ENCODE data around the gene STAMBP.

Gene STAMBP

DNA sequence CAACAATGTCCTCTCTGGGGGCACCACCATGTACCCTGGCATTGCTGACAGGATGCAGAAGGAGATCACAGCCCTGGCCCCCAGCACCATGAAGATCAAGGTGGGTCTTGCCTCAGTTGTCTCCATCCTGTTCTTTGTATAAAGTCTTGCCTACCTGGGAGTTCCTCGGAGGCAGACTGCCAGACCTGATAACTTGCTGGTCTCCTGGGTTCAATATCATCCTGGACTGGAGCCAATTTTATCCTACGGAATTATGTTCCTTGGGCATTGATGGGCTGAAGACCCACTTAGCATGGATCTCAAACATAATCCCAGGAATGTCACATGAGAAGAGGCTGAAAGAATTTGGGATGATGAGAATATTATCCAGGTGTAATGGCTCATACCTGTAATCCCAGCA is 87.9 kb downstream of the STAMBP start:
- Histone ChIP-seq H3K9me3 (ENCODE audit: control insufficient read depth in 1 of 2, low read length in 2 of 2) (no peaks in the 10 kb centered on the region), H3K27ac (ENCODE audit: low read depth, low read length) (no peak overlapping the region), H3K4me3 (ENCODE audit: low read depth in 1 of 2, low read length in 2 of 2) (no peak overlapping the region), H3K27me3 (ENCODE audit: control insufficient read depth in 1 of 2, insufficient read depth in 2 of 2, low read length in 2 of 2) (no peaks in the 10 kb centered on the region), H3K4me1 (ENCODE audit: control insufficient read depth in 1 of 2, insufficient read depth in 2 of 2, low read length in 2 of 2) (no peaks in the 10 kb centered on the region), H3K9ac (ENCODE audit: low read depth in 1 of 2, low read length in 2 of 2) (no peak overlapping the region), H3K36me3 (ENCODE audit: control insufficient read depth in 1 of 2, insufficient read depth in 2 of 2, low read length in 2 of 2) (no peaks in the 10 kb centered on the region)

DNA sequence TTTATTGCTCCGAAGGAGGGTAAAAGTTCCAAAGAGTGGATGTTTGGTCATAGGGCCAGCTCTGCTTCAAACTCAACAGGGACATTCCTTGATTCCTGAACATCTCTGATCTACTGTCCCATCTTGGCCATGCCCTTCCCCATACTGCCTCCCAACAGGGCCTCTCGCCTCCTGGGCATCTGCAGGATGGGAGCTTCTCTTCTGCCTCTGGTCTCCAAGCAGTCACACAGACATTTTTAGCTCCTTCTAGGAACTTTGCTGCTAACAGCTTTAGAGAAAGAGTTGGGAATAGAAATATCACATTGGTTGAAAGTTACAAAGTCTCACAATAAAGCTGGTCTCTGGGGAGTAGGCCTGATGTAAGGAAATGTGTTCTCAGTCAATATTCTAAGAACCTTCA is 88.5 kb downstream of the STAMBP start:
- Histone ChIP-seq H3K36me3 (ENCODE audit: control insufficient read depth in 1 of 2, insufficient read depth in 2 of 2, low read length in 2 of 2) (no peaks in the 10 kb centered on the region), H3K27ac (ENCODE audit: low read depth, low read length) (no peak overlapping the region)

DNA sequence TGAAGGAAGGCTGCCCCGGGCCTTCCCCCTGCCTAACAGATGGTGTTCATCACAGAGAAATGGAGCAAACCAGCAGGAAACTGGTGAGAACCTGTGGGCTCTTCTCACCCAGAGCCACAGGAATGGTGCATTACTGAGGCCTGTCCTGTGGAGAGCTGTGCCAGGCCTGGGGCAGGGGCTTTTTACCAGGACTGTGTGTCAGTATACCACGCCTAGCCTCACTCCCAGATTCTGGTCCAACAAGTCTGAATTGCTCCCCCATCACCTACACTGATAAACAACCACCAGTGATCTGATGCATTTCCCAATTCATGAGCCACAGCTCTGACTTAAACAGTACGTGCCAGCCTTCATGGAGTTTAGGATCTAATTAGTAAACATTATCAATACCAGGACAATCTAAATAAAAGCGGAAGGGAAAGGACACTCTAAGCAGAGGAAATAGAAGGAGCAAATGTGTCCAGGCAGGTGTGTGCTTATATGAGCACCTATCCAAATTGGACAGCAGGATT is 89.0 kb downstream of the STAMBP start:
- Histone ChIP-seq H3K36me3 (ENCODE audit: control insufficient read depth in 1 of 2, insufficient read depth in 2 of 2, low read length in 2 of 2) (no peaks in the 10 kb centered on the region), H3K27ac (ENCODE audit: low read depth, low read length) (no peak overlapping the region), H3K4me1 (ENCODE audit: control insufficient read depth in 1 of 2, insufficient read depth in 2 of 2, low read length in 2 of 2) (no peaks in the 10 kb centered on the region), H3K9me3 (ENCODE audit: control insufficient read depth in 1 of 2, low read length in 2 of 2) (no peaks in the 10 kb centered on the region), H3K9ac (ENCODE audit: low read depth in 1 of 2, low read length in 2 of 2) (no peak overlapping the region), H3K4me3 (ENCODE audit: low read depth in 1 of 2, low read length in 2 of 2) (no peak overlapping the region), H3K27me3 (ENCODE audit: control insufficient read depth in 1 of 2, insufficient read depth in 2 of 2, low read length in 2 of 2) (no peaks in the 10 kb centered on the region)

More for the DNA sequence above, 88.5 kb downstream of the STAMBP start:
- H3K27me3 ChIP-seq (ENCODE audit: control insufficient read depth in 1 of 2, insufficient read depth in 2 of 2, low read length in 2 of 2) = no peaks in the 10 kb centered on the region
- no peak overlapping the region for H3K9ac ChIP-seq (ENCODE audit: low read depth in 1 of 2, low read length in 2 of 2)
- no peaks in the 10 kb centered on the region for H3K9me3 ChIP-seq (ENCODE audit: control insufficient read depth in 1 of 2, low read length in 2 of 2)
- no peaks in the 10 kb centered on the region for H3K4me1 ChIP-seq (ENCODE audit: control insufficient read depth in 1 of 2, insufficient read depth in 2 of 2, low read length in 2 of 2)
- no peak overlapping the region for H3K4me3 ChIP-seq (ENCODE audit: low read depth in 1 of 2, low read length in 2 of 2)

DNA sequence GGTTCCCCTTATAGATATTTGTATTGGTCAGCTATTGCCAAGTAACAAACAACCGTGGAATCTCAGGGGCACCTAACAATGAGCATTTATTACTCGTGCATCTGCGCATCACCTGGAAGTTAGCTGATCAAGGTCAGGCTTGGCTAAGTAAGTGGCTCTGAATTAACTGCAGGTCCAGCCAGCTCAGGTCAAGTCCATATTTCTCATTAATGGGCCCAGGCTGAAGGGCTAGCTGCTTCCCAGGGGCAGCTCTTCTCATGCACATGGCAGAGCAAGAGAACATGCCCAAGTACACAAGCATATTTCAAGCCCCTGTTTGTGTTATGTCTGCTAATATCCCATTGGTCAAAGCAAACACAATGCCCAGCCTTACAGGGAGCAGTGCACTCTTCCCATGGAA is 90.1 kb downstream of the STAMBP start:
- Histone ChIP-seq H3K27ac (ENCODE audit: low read depth, low read length) (no peak overlapping the region), H3K36me3 (ENCODE audit: control insufficient read depth in 1 of 2, insufficient read depth in 2 of 2, low read length in 2 of 2) (no peaks in the 10 kb centered on the region), H3K27me3 (ENCODE audit: control insufficient read depth in 1 of 2, insufficient read depth in 2 of 2, low read length in 2 of 2) (no peaks in the 10 kb centered on the region), H3K9ac (ENCODE audit: low read depth in 1 of 2, low read length in 2 of 2) (no peak overlapping the region), H3K4me1 (ENCODE audit: control insufficient read depth in 1 of 2, insufficient read depth in 2 of 2, low read length in 2 of 2) (no peaks in the 10 kb centered on the region), H3K4me3 (ENCODE audit: low read depth in 1 of 2, low read length in 2 of 2) (no peak overlapping the region), H3K9me3 (ENCODE audit: control insufficient read depth in 1 of 2, low read length in 2 of 2) (no peaks in the 10 kb centered on the region)

DNA sequence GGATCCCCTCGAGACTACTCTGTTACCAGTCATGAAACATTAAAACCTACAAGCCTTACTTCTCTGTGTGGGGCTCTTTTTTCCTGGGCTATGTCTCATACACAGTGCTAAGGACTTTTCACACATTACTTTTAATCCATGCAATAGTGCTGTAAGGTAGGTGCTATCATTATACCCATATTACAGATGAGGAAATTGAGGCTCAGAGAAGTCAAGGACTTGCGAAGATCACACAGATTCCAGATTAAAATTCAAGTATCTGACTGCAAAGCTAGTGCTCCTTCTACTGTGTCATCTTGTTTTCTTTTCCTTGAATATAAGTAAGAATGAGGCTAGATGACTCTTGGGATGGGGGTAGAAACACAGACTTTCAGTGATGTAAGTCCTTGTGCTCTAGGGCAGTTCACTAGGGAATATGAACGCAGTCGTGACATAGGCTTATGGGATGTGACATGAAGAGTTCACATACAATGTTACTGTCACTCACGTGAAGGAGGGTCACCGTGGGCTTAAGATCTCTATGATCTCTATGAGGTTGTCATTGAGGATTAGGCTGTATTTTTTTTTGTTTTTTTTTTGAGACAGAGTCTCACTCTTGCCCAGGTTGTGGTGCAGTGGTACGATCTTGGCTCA is 91.0 kb downstream of the STAMBP start:
- Histone ChIP-seq H3K9me3 (ENCODE audit: control insufficient read depth in 1 of 2, low read length in 2 of 2) (no peaks in the 10 kb centered on the region), H3K9ac (ENCODE audit: low read depth in 1 of 2, low read length in 2 of 2) (no peak overlapping the region), H3K36me3 (ENCODE audit: control insufficient read depth in 1 of 2, insufficient read depth in 2 of 2, low read length in 2 of 2) (no peaks in the 10 kb centered on the region), H3K4me1 (ENCODE audit: control insufficient read depth in 1 of 2, insufficient read depth in 2 of 2, low read length in 2 of 2) (no peaks in the 10 kb centered on the region), H3K4me3 (ENCODE audit: low read depth in 1 of 2, low read length in 2 of 2) (no peak overlapping the region), H3K27ac (ENCODE audit: low read depth, low read length) (no peak overlapping the region), H3K27me3 (ENCODE audit: control insufficient read depth in 1 of 2, insufficient read depth in 2 of 2, low read length in 2 of 2) (no peaks in the 10 kb centered on the region)

DNA sequence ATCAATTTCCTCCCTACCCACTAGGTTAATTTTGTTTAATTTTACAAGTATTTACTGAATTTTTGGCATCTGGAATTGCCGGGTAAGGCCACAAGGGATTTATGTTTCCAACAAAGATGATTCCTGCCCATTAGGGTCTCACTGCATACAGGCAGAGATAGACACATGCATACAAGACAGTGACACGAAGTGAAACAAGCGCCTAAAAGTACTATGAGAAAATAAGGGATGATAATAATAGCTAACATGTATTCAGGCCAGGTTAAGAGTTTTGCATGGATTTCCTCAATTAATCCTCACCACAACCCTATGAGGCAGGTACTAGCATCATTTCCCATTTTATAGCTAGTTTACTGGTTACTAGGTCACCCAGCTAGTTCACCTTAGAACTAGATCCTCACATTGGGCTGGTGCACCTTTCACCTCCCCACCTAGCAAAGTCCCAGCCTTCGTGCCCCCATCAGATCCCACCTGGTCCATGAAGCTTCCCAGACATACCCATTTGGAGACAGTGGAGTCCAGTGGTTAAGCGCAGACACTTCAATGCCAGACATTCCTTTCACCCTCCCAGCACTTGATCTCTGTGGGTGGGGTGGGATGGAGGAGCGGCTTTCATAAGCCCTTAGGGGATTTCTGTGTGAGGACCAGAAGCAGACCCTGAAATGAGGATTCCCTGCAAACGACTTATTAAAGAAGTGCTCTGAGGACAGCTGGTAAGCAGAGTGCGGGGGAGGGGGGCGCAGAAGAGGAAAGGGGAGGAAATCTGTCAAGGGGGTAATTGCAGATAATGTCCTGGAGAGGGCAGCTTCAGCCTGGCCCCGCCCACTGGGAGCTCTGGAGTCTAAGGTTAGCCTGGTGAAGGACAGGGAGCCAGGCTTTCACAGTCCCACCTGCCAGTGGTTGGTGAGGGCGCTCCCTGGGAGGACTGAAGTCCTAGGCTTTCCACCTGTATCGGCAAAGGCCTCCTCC is 92.1 kb downstream of the STAMBP start:
- Histone ChIP-seq H3K4me3 (ENCODE audit: low read depth in 1 of 2, low read length in 2 of 2) (no peak overlapping the region), H3K27me3 (ENCODE audit: control insufficient read depth in 1 of 2, insufficient read depth in 2 of 2, low read length in 2 of 2) (no peaks in the 10 kb centered on the region), H3K9me3 (ENCODE audit: control insufficient read depth in 1 of 2, low read length in 2 of 2) (no peaks in the 10 kb centered on the region), H3K9ac (ENCODE audit: low read depth in 1 of 2, low read length in 2 of 2) (no peak overlapping the region), H3K36me3 (ENCODE audit: control insufficient read depth in 1 of 2, insufficient read depth in 2 of 2, low read length in 2 of 2) (no peaks in the 10 kb centered on the region), H3K4me1 (ENCODE audit: control insufficient read depth in 1 of 2, insufficient read depth in 2 of 2, low read length in 2 of 2) (peaks cover 0 to 3% of the 10 kb centered on the region in 2 donors), H3K27ac (ENCODE audit: low read depth, low read length) (no peak overlapping the region)

DNA sequence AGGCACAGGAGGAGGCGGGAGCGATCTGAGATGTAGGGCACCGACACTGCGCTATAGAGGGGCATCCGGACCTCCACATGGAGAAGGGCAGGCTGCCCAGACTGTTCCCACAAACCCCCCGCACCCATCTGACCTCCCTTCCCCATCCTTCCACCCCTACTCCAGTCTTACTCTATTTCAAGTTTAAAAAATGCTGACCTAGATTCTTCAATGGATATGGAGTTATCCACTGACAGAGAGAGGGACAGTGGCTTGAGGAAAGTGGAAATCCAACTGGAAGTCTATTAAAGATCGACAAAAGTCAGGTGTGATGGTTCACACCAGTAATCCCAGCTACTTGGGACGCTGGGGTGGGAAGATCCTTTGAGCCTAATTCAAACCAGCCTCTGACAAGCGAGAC is 92.8 kb downstream of the STAMBP start:
- Histone ChIP-seq H3K9ac (ENCODE audit: low read depth in 1 of 2, low read length in 2 of 2) (no peak overlapping the region), H3K4me1 (ENCODE audit: control insufficient read depth in 1 of 2, insufficient read depth in 2 of 2, low read length in 2 of 2) (peaks cover 0 to 3% of the 10 kb centered on the region in 2 donors), H3K36me3 (ENCODE audit: control insufficient read depth in 1 of 2, insufficient read depth in 2 of 2, low read length in 2 of 2) (no peaks in the 10 kb centered on the region), H3K4me3 (ENCODE audit: low read depth in 1 of 2, low read length in 2 of 2) (no peak overlapping the region), H3K9me3 (ENCODE audit: control insufficient read depth in 1 of 2, low read length in 2 of 2) (no peaks in the 10 kb centered on the region), H3K27ac (ENCODE audit: low read depth, low read length) (no peak overlapping the region), H3K27me3 (ENCODE audit: control insufficient read depth in 1 of 2, insufficient read depth in 2 of 2, low read length in 2 of 2) (no peaks in the 10 kb centered on the region)

DNA sequence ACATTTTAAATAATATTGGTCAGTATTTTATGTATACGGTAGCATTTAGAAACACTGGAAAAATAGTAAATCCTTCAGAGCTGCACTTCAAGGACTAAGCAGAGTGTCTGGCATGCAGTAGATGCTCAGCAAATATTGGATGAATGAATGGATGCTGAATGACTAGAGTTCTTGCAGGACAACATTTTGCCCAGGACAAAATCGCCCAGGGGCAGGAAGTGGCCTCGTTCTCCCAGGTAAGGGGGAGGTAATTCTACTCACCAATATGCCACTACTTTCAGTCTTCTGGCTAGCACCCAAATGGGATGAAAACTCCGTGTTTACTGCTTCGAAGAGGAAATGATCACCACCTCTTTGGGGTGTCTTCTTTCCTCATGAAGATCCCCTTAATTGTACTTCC is 93.9 kb downstream of the STAMBP start:
- H3K27me3 ChIP-seq (ENCODE audit: control insufficient read depth in 1 of 2, insufficient read depth in 2 of 2, low read length in 2 of 2) = no peaks in the 10 kb centered on the region
- H3K36me3 ChIP-seq (ENCODE audit: control insufficient read depth in 1 of 2, insufficient read depth in 2 of 2, low read length in 2 of 2) = no peaks in the 10 kb centered on the region
- peaks cover 2 to 4% of the 10 kb centered on the region in 2 donors for H3K4me1 ChIP-seq (ENCODE audit: control insufficient read depth in 1 of 2, insufficient read depth in 2 of 2, low read length in 2 of 2)
- no peak overlapping the region for H3K9ac ChIP-seq (ENCODE audit: low read depth in 1 of 2, low read length in 2 of 2)
- no peaks in the 10 kb centered on the region for H3K9me3 ChIP-seq (ENCODE audit: control insufficient read depth in 1 of 2, low read length in 2 of 2)
- no peak overlapping the region for H3K27ac ChIP-seq (ENCODE audit: low read depth, low read length)
- no peak overlapping the region for H3K4me3 ChIP-seq (ENCODE audit: low read depth in 1 of 2, low read length in 2 of 2)
